Panc1 (cell line): ENCODE results near the gene RAPGEF3. TPM values are rescaled to one million over a fixed set of nuclear protein-coding genes. Genes with fewer than 3 reads are reported as not detected.

Experiments used
- ATAC-seq: fragments of 200-7000 bp; cut with Tn5 transposase; 2 replicates; pipeline ENCODE4 v1.9.1; 2020; ENCODE audit warnings: mild to moderate bottlenecking, moderate library complexity
- BruUV-seq: library from RNA; stranded (reverse); fragments of 400-500 nt; replicated peaks from 2 replicates; lab custom pipeline; 2021; lab: Mats Ljungman, UMichigan
- CTCF ChIA-PET: fragments of 300-600 bp; sonication (Branson Sonifier 250); formaldehyde crosslinking; loops from one replicate; lab custom pipeline; 2022; ENCODE audit warnings: antibody characterized with exemption; lab: Charles Lee
- POLR2A ChIA-PET: fragments of 300-600 bp; sonication (Branson Sonifier 250); formaldehyde crosslinking; loops from one replicate; lab custom pipeline; 2022; ENCODE audit warnings: antibody characterized with exemption; lab: Charles Lee
- DNase-seq: peaks from one replicate; pipeline ENCODE4 v3.0.0-alpha.2; 2010; ENCODE audit warnings: low read depth, low spot score
- H3K27ac ChIP-seq: 2 replicates; pipeline ENCODE4 v1.5.1; 2011; ENCODE audit warnings: mild to moderate bottlenecking, low read length, inconsistent platforms
- H3K27me3 ChIP-seq: fragments of 200-500 bp; sonication (Bioruptor generic); 2 replicates; pipeline ENCODE4 v1.6.0; 2014; ENCODE audit warnings: low read length, inconsistent platforms; ENCODE audit not compliant: control insufficient read depth, insufficient read depth
- H3K36me3 ChIP-seq: fragments of 200-500 bp; sonication (Bioruptor generic); 2 replicates; pipeline ENCODE4 v1.5.1; 2014; ENCODE audit warnings: inconsistent platforms, mild to moderate bottlenecking, low read length, moderate library complexity; ENCODE audit not compliant: control insufficient read depth, insufficient read depth
- H3K4me1 ChIP-seq: 2 replicates; pipeline ENCODE4 v1.5.1; 2011; ENCODE audit warnings: inconsistent platforms, mild to moderate bottlenecking, low read length, moderate library complexity; ENCODE audit not compliant: control insufficient read depth, insufficient read depth
- H3K4me3 ChIP-seq, 2 experiments: 2 replicates each; pipeline ENCODE4 v1.5.1; 2011 to 2012; ENCODE audit warnings: low read depth in 2 of 2, low read length in 2 of 2, mild to moderate bottlenecking in 2 of 2, inconsistent platforms in 1 of 2, moderate library complexity in 1 of 2
- H3K9me3 ChIP-seq: fragments of 200-500 bp; sonication (Bioruptor generic); 2 replicates; pipeline ENCODE4 v1.5.1; 2014; ENCODE audit warnings: low read depth, mild to moderate bottlenecking, inconsistent platforms, low read length, moderate library complexity; ENCODE audit not compliant: control insufficient read depth, insufficient read depth
- POLR2AphosphoS5 ChIP-seq: IDR thresholded peaks from 2 replicates; pipeline ENCODE4 v1.6.1; 2012; ENCODE audit warnings: mild to moderate bottlenecking, low read depth, low read length, moderate library complexity
- REST ChIP-seq, 2 experiments: IDR thresholded peaks; 2 replicates each; pipeline ENCODE4 v1.6.1; 2011 to 2012; ENCODE audit warnings: low read depth in 2 of 2, control low read depth in 1 of 2, low read length in 1 of 2, mild to moderate bottlenecking in 1 of 2, moderate library complexity in 1 of 2; ENCODE audit not compliant: insufficient read depth in 1 of 2
- SIN3A ChIP-seq: IDR thresholded peaks from 2 replicates; pipeline ENCODE4 v1.6.1; 2012; ENCODE audit warnings: low read depth, mild to moderate bottlenecking, low read length, moderate library complexity, borderline replicate concordance; ENCODE audit not compliant: insufficient read depth
- TCF7L2 ChIP-seq: IDR thresholded peaks from 2 replicates; pipeline ENCODE4 v1.6.1; 2011; ENCODE audit warnings: mild to moderate bottlenecking, low read depth, low read length, inconsistent platforms
- in situ Hi-C: cut with HindIII; loops from 2 replicates; pipeline ENCODE4 v1.10.0; 2016; ENCODE audit warnings: low sequenced_read_pairs, low pct_unique_long_range_greater_than_20kb
- intact Hi-C: fragments of 100-400 bp; cut with micrococcal nuclease; formaldehyde crosslinking; loops from one replicate; pipeline ENCODE4 v1.10.0; 2022; ENCODE audit not compliant: unreplicated experiment
- total RNA-seq: library from RNA; stranded (reverse); gene quantifications from one replicate; pipeline ENCODE4 v1.2.1, GENCODE V29; 2021; ENCODE audit not compliant: unreplicated experiment
- TF ChIP-seq, protein P1 (sequence below): fragments of 450-650 bp; IDR thresholded peaks from 2 replicates; pipeline ENCODE4 v1.5.1; 2017; ENCODE audit warnings: mild to moderate bottlenecking

Gene RAPGEF3
- total RNA-seq, 1 experiment from 2014 or later: 5.8 TPM

GRCh38 chr12:47786662-47787280, 28.1 kb upstream of the RAPGEF3 start:
- intact Hi-C loops (no loop called here), in situ Hi-C loops (no loop called here)
- Histone ChIP-seq H3K9me3 (no peaks in the 10 kb centered on the region), H3K4me1 (no peaks in the 10 kb centered on the region), H3K4me3 (no peak overlapping the region), H3K27ac (no peak overlapping the region), H3K27me3 (no peaks in the 10 kb centered on the region), H3K36me3 (peaks cover 7% of the 10 kb centered on the region)
- ATAC-seq (no peak), DNase-seq (no peak)
- no TSS peak for BruUV-seq
- POLR2A ChIA-PET: no interaction called here
- no peak for TF ChIP-seq TCF7L2
- no peak for TF ChIP-seq REST (IDR thresholded peaks at IDR 0.05; ENCODE audit: insufficient read depth in 1 of 2, low read depth in 2 of 2, low read length in 1 of 2)
- TF ChIP-seq POLR2AphosphoS5: no peak
- no peak for TF ChIP-seq SIN3A
- TF ChIP-seq, protein P1, sequence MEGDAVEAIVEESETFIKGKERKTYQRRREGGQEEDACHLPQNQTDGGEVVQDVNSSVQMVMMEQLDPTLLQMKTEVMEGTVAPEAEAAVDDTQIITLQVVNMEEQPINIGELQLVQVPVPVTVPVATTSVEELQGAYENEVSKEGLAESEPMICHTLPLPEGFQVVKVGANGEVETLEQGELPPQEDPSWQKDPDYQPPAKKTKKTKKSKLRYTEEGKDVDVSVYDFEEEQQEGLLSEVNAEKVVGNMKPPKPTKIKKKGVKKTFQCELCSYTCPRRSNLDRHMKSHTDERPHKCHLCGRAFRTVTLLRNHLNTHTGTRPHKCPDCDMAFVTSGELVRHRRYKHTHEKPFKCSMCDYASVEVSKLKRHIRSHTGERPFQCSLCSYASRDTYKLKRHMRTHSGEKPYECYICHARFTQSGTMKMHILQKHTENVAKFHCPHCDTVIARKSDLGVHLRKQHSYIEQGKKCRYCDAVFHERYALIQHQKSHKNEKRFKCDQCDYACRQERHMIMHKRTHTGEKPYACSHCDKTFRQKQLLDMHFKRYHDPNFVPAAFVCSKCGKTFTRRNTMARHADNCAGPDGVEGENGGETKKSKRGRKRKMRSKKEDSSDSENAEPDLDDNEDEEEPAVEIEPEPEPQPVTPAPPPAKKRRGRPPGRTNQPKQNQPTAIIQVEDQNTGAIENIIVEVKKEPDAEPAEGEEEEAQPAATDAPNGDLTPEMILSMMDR: no peak
- CTCF ChIA-PET: interaction anchor here (1.1 kb wide), 1 partner anchor 19 kb away, joined by 6 read pairs; no protein-coding TSS in a partner anchor

GRCh38 chr12:47785887-47786661, 27.4 kb upstream of the RAPGEF3 start:
- ChIA-PET POLR2A (no interaction called here), CTCF (interaction anchor here (1.0 kb wide), 1 partner anchor 45 kb away, joined by 3 read pairs; no protein-coding TSS in a partner anchor)
- Histone ChIP-seq H3K9me3 (no peaks in the 10 kb centered on the region), H3K36me3 (peaks cover 7% of the 10 kb centered on the region), H3K27me3 (no peaks in the 10 kb centered on the region), H3K27ac (no peak overlapping the region), H3K4me3 (no peak overlapping the region), H3K4me1 (no peaks in the 10 kb centered on the region)
- TF ChIP-seq, protein P1: no peak
- TF ChIP-seq REST (IDR thresholded peaks at IDR 0.05; ENCODE audit: insufficient read depth in 1 of 2, low read depth in 2 of 2, low read length in 1 of 2): no peak
- TF ChIP-seq POLR2AphosphoS5: no peak
- no peak for TF ChIP-seq SIN3A
- TF ChIP-seq TCF7L2: no peak
- no peak for ATAC-seq
- DNase-seq: no peak
- intact Hi-C loops (no loop called here), in situ Hi-C loops (no loop called here)
- no TSS peak for BruUV-seq
